NCI-H226 (cell line): Measurements from ENCODE around the gene CENPX.

Source experiments
- DNase-seq: peaks from one replicate; pipeline ENCODE4 v3.0.0-alpha.2; 2015

Gene CENPX

DNA sequence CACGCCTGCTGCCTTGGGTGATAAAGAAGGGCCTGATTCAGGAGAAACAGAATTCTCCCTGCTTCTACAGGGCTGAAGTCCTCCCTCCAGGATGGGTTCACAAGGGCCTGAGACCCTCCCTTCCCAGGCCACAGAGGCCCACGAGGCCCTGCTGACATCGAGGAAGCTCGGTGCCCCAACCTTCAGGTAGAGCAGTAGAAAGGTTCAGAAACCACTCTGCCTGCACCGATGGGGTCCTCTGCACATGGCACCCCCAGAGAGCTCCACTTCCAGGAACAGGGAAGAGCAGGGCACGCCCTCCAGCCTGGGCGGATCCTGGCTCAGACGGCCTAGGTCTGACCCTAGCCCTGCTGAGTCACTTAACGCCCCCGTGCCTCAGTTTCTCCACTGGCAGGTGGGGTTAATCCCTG is 773 bp downstream of the CENPX start:
- DNase-seq = no peak

DNA sequence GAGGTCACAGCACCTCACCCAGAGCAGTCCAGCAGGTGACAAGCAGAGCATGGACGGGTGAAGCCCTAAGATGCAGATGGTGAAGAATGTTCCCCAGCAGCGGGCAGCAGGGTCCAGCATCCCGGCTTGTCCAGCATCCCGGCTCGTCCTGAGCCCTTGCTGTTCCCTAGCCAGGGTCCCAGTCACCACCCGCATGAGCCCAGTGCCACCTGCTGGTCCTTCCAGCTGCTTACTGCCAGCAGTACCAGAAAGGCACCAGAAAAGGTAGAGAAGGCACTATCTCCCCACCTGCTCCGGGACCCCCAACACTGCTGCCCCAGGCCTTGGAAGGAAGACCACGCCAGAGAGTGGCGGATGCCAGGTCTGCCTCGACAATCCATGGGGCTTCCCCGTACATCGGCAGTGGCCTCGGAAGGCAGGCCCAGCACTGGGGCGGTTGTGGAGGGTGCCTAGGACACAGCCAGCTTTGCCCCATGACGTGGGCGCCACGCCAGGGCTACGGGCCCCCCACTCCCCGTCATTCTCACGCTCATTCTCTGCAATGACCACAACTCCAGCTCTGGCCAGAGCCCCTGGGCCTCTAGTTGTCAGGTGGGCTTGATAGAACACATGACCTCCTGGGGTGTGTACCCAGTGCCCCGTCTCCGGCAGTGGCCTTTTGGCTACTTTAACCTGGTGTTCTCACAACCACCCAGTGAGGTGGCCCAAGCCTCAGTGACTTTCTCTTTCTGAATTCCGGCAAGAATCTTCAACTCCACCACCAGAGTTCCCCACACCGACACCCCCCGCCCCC is 1.4 kb downstream of the CENPX start:
- peak; percentile 42 for DNase-seq

DNA sequence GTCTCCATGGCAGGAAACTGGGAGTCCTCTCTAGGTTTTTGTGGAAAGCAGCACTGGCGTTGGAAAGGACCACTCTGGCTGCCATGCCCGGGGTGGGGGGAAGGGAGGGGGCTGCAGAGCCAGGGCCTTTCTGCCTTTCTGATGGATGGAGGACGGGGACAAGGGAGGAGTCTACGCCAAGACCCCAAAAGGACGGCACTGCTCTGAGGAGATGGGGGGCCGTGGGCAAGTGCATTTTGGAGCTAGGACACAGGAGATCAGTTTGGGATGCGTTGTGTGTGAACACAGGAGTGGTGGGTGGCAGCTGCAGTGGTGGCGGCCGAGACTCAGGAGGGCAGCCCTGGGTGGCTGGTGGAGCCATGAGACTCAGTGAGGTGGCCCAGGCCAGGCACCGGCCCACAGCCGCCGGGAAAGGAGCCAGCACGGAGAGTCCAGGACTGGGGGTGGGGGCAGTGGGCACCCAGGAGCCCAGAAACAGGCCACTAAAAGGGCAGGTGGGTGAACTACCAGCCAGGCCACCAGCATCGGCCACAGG is 2.0 kb downstream of the CENPX start:
- DNase-seq = no peak

DNA sequence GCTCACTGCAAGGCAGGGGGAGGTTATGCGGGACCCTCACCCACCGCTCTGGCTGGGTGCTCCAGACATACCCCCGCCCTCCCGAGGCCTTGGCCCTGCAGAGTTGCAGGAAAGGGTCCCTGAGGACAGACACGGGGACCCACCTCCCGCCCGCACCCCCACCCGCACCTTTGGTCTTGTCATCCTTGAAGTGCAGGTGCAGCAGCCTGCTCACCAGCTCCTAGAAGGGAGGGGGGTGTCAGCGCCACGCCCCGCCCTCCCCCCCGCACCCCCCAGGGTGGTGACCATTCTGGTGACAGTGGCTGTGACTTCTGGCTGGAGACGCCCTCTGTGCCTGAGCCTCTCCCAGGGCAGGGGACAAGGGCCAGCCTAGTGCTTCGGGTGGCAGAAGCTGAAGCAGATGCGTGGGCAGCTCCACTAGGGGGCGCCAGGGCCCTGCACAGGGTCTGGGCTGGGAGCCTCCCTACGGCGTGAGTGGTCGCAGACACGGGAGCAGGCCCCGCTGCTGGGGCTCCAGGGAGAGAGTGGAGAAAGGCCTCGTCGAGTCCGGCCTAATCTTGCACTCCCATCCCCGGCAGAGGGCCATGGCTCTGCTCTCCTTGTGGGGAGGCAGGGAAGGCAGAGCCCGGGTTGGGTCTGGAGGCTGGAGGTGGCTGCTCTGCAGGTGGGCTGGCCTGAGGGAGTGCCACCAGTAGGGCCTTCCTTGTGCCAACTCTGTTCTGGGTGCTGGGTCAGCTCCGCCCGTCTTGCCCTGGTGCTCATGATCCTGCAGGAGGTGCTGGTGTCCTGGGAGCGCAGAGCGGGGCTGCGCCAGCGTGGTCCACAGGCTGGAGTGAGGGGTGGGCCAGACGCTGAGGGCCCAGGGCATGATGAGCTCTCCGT is 2.7 kb downstream of the CENPX start:
- DNase-seq = peak; percentile 38

DNA sequence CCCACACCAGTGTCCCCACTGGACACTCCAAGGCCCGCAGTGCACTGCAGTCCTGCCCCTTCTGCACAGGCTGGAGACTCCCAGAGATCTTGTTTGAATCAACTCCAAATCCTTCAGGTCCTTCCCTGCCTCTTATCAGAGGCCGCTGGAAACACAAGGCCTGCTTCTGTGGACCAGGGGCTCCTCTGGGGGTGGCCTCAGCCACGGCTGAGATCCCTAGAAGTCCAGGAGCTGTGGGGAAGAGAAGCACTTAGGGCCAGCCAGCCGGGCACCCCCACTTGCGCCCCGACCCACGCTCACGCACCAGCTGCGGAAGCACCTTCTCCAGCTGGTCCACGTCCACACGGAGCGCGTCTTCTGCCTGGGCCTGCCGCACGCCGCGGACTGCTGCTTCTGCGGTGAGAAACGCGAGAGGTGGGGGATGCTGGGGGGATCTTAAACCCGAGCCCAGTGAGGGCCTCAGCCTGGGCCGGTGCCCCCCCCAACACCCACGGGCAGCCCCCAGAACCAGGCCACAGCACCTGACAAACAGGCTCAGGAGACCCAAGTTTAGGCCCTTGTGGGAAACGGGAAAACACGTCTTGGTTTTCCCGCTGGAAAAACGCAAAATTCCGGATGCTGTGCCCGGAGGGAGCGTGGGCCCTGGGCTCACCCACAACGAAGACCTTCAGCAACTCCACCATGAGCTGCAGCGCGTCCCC is 3.5 kb downstream of the CENPX start:
- no peak for DNase-seq

DNA sequence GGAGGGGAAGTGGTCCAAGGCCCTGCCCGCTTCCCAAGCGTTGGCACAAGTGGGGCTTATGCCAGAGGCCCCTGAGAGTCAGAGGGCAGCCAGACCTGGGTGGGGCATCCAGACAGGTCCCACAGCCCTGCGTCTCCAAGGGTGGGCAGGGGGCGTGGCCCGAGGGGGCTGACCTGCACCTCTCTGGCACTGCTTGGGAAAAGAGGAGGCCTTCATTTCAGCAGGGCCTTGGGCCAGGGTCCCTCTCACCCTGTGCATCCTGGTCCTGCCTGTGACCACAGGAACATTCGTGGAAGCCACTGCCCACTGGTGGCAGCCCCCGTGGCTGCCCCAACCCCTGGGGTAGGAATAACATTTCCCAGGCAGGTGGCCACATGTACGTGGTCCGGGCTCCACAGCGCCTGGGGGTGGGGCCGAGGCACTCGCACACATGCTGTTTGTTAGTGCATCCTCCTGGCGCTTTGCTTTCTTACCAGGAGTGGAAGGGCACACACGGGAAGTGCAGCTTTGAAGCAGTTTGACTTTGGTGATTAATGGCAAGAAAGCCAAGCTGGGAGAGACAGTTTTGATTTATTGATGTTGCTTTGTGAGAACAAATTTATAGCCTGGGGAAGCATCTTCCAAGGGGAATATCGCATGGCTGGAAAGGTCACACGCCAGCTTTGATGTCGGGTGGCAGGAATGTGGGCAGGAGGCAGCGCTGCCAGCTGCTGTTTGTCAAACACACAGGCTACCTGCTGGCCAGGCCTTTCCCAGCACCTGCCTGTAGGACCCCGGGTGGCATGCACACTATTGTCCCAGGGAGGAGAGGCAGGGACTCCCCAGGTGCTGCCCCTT is 4.3 kb downstream of the CENPX start:
- no peak for DNase-seq

DNA sequence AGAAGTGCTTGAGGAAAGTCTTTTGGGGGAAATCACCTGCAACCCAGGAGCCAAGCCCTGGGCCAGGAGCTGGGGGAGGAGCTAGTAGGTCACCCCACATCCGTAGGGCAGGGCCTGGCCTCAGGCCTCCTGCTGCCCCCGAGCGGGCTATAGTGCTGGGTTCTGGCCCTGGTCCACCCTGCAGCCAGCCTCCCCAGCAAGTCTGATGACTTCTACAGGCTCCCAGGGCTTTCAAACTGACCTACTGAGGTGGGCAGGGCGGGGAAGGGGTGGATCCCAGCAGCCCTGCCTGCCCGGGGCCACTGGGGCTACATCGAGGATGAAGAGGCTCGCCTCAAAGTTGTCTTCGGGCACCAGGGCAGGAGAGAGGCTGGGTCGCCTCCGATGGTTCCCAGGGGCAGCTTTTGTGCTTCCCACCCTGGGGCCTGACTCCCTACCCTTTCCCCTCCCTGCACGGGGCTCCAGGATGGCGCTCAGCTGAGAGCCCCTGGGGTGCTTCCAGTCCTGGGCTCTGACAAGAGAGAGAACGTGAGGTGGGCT is 5.0 kb downstream of the CENPX start:
- no peak for DNase-seq

DNA sequence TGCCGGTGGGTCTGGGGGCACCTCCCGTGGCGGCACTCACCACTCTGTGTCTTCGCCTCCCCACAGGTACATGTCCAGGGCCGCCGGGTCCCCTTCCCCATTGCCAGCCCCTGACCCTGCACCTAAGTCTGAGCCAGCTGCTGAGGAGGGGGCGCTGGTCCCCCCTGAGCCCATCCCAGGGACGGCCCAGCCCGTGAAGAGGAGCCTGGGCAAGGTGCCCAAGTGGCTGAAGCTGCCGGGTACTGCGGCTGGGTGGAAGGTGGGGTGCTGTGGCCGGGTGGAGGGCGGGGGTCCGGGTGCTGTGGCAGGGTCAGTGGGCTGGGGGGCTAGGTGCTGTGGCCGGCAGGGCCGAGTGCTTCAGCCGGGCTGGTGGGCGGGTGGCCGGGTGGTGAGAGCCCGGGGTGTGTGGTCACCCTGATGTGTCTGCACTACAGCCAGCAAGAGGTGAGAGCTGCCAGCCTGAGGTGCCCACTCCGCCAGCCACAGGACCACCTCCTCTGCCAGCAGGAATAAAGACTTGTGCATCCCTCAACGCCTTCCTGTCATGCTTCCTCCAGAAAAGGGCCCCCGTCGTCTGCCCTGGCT is 5.7 kb downstream of the CENPX start:
- DNase-seq = no peak

DNA sequence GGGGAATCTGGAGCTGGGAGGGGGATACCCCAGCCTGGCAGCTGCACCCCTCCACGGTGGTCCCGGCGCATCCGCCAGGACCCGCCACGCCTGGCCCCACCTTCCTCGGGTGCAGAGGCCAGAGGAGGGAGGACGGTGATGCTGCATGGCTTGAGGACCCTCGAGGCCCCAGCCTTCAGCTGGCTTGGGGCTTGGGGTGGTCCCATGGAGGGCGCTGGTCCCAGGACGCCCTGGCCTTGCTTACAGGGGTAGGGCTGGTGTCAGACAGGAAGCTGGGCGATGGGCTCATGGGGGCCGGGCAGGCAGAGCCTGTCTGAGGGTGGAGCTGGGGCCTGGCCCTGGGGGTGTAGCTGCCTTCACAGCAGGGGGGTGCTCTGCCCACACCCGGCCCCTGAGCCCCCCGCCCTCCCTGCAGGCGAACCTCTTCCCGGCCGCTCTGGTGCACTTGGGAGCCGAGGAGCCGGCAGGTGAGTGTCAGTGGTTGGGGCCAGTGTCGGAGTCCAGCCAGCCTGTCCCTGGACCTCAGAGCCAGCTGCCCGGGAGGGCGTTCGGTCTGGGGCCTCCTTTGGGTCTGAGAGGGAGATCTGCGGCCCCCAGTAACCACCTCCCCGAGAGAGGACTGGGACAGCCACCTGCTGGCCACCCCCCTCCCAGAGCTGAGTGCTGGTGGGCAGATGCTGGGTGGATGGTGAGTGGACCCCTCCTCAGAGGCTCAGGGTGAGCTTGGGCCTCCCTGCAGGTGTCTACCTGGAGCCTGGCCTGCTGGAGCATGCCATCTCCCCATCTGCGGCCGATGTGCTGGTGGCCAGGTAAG is 6.4 kb downstream of the CENPX start:
- no peak for DNase-seq

DNA sequence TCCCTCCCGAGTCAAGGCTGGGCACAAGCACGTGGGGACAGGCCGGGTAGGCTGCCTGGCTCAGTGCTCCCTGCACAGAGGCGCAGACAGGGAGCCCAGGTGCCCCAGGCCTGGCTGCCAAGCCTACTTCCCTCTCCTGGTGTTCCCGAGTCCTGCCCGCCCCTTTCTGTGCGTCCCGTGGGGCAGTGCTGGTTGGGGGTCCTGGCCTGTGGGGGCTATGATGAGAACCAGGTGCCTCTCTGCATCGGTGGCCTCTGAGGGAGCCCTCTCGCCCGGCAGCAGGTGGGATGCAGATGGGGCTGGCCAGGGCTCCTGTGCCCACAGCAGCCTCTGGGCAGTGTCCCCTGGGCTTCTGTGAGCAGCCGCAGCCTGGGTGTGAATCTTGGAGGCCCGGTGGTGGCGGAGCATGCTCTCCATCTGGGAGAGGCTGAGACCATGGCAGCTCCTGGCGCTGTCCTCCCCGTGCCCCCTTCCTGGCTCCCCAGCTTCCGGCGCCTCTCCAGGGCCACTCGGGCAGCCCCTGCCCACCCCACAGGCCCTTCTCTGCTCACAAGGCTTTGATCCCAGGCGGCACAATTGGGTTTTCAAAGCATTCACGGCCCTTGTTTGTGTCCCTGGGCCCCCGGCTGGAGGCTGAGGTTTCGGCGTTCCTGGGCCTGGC is 7.2 kb downstream of the CENPX start:
- DNase-seq = no peak

DNA sequence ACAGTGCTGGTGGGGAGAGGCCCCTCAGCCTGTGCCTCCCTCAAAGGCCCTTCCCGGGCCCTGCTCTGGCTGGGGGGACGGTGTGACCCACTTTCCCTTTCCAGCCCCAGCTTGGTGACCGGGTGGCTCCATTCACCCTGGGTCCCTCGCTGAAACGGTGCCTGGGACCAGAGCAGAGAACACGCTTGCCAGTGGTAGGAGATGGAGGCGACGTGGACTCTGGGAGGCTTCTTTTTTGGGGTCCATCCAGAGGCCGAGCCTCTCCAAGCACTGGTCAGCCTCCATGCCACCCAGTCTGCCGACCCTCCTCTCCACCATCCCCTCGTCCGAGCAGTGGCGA is 7.7 kb downstream of the CENPX start:
- DNase-seq = no peak

DNA sequence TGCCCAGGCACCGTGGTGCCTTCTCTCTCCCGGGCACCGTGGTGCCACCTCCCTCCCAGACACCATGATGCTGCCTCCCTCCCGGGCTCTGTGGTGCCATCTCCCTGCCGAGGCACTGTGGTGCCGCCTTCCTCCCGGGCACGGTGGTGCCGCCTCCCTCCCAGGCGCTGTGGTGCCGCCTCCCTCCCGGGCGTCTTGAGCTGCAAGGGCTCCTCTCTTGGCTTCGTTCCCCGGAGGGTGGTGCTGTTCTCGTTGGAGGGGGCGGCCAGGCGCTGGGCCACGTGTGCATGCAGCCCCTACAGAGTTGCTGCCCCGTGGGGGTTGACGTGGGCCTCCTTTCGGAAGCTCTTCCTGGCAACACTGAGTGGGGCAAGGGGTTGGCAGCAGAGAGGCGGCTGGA is 8.2 kb downstream of the CENPX start:
- no peak for DNase-seq

DNA sequence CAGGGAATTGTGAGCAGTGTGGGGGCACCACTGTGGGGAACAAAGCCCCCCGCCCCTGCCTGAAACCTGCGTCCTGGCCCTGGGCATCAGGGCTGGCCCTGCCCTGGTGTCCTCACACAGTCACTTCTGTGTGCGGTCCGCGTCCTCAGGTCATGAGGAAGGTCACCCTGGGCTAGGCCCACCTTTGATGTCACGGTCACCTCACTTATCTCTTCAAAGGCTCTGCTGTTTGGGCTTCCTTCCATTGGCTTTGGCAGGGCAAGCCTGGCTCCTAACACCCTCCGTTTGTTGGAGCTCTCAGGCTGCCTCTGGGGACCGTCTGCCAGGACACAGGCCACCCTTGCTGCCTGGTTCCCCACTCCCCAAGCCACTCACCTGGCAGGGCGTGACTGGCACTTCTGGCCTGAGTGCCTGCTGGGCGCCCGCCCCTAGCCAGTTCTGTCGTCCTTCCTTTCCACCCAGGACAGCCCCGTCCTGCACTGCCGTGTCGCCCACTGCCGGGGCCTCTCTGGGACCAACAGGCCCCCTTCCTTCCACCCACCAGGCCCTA is 8.8 kb downstream of the CENPX start:
- no peak for DNase-seq

DNA sequence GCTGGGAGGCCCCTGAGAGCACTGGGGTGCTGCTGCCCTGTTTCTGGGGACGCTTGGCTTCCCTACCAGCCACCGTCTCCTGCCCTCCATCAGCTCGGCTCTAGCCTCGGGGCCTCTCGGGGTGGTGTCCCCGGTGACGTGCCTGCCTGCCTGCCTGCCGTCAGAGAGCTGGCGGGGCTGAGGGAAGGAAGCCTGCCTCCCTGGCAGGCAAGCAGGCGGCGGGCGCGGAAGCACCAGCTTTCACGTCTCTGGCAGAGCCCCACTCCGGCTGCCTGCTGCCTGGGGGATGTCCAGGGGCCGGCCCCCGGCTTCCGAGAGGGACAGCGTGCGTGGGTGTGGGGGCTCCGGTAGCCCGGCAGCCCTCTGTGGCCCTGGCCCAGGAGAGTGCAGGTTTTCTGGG is 9.3 kb downstream of the CENPX start:
- DNase-seq = no peak

DNA sequence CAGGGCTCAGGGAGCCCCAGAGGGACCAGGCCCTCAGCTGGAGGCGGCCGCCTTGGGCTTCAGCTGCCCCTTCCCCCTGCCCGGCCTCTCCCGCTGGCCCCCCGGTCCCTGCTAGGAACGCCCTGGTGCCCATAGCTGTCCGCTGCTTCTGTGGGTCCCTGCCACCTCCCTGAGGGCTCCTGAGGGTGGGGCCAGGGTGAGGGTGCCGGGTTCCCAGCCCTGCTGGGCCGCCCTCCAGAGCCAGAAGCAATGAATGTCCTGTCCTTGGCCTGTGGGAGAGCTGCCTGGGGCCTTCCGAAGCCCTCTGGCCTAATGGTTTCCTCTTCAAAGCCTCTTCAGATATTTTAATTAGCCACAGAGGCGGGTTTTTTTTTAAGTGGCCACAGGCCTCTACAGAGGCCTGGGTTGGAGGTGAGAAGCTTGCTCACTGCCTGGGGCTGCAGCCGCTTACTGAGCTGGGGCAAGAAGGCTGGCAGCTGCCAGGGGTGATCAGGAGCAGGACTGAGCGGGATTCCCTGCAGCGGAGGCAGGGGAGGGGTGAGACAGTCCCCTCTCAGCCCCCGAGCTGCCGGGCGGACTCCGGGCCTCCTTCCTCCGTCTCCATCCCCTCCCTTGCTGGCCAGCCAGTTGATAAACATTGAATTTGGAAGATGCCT is 9.9 kb downstream of the CENPX start:
- DNase-seq = no peak

DNA sequence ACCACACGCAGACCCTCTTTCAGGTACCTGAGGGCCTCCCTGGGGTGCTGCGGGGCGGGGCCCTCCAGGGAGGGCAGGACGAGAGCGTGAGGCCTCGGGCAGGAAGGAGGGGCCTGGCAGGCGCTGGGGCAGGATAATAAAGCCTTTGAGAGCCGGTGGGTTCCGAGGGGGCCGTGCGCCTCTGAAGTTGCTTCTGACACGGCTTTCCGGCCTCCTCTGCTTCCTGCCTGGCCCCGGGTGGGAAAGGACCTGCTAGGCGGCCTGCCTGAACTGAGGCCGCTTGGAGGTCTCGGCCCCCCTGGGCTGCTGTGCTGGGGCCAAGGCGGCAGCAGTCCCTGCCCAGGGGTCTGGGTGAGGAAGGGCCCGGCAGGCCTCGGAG is 10.4 kb downstream of the CENPX start:
- DNase-seq = no peak

DNA sequence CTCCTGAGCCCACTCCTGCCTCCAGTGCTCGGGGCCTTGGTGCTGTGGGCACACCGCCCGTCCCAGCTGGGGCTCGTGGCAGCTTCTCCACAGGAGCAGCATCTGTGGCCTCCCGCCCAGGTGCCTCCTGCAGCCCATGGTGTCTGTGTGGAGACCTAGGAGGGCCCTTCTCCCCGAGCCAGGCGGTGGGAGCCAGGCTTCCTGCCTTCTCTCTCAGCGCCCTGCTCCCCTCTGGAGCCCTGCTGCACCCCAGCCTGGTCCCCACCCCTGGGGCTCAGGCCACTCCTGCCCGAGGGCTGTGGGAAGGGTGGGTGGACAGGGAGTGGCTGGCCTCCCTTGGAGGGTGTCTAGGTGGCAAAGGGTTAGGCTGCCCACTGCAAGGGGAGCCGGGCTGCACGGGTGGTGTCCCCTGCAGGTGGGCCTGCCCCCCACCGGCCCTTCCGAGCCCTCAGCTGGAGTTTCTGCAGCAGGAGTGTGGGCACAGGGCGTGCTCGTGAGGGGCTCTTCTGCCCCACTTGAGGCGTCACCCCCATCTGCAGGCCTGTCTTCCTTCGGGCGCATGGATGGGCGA is 11.0 kb downstream of the CENPX start:
- no peak for DNase-seq

DNA sequence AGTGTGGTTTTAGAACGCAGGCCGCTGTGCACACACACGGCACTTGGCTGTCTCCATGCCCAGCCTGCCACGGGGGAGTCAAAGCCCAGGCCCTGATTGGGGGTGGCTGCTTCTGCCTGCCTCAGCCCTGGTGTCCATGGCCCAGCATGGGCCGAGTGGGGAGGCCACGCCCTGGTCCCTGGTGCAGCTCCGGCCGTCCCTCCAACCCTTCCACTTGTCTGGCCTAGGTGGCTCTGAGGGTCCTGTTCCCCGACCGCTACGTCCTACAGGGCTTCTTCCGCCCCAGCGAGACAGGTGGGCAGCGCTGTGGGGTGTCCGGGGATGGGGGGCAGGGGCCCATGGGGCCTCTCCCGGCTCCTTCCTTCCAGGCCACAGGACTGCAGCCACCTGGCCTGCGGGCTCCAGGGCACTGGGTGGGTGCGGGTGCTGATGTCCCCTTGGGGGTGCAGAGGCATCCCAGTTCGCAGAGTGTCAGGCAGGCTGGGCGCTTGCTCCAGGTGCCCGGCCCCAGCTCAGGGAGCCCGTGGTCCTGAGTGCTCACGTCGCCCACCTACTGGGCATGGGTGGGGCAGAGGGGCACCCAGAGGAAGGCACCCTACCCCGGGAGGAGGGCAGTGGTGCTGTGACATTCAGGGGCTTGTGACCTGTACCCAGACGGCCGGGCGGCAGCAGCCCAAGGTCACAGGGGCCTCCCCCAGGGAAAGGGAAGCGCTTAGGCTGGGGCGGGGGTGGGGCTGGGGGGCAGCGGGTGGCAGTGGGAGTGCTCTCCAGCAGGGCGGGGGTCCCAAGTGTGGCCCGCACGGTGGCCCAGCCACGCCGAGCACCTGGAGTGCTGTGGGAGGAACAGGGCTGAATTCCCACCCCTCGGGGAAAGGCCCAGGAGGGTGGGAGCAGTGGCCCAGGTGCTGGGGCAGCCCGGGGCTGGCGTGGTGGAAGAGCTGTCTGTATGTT is 11.8 kb downstream of the CENPX start:
- no peak for DNase-seq
